HG03196 (cell line): ENCODE results near the gene TEAD1.

Experiments
- ATAC-seq: cut with Tn5 transposase; IDR thresholded peaks from one replicate; pipeline ENCODE4 v1.9.1; 2021; ENCODE audit not compliant: unreplicated experiment

The TEAD1 gene

GRCh38 chr11:12684816-12685215, 10.6 kb downstream of the TEAD1 start:
- ATAC-seq: no peak

DNA sequence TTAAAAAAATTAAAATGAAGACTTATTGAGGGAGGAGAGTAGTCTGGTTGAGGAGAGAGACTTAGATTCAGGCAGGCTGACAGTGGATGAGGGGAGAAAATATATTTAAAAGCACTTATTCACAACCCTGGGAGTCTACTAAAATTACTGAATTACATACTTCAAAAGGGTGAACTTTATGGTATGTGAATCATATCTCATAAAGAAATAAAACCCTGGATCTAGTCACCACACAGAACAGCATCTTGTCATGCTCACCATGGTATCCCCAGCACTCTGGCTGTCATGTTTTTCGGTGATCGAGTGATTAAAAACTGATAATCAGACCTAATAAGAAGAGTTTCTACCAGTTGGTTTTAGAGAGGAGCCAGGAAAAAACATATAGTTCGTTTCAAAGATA, 11.0 kb downstream of the TEAD1 start:
- ATAC-seq: no peak

- no peak for ATAC-seq
Measured at GRCh38 chr11:12686246-12687060, 12.2 kb downstream of the TEAD1 start.

GRCh38 chr11:12687216-12687623, 13.0 kb downstream of the TEAD1 start:
- no peak for ATAC-seq

DNA sequence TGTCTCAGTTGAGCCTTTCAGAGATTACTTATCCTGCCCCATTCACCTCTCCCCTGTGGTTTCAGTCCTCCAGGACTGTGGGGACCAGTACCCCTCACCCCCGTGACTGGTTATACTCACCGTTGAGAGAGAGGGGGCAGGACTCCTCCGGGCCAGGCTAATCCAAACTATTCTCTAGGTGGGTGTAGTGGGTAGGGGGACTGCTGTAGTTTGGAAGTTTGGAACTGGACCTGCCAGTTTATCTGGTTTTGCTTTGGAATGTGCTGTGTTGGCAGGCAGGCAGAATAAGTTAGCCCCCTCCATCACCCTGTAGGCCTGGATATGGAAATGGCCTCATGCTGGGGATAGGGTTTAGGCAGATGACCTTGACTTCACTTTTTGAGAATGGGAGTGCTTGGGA, 13.5 kb downstream of the TEAD1 start:
- ATAC-seq: no peak

DNA sequence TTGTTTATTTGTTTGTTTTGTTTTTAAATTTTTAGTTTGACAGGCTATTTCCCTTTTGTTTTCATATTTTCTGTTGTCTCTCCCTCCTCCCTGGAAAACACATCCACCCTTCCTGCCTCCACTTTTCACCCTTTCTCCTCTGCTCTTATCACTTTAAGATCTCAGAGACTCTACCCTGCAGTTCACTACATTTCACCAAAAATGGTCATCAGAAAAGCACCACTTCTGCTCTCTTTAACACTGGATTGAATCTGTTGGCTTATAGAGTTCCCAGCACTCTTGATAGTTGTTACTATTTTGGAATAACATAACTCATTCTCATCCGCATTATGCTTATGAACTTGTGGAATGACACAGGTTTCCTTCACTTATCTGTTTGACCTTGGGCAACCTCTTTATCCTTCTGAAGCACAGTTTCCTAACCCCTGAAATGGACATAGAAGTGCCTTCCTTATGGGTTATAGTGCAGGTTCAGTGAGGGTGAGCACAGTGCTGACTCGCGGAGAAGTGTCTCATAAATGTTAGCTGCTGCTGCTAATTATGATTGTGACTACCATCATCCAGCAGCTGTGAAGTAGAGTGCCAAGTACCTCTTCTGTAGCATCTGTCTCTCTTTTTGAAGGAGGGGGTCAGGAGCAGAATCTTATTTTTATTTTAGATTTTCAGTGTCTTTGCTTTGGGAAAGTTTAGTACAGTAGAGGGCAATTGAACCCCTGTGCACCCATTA, 15.0 kb downstream of the TEAD1 start:
- no peak for ATAC-seq

DNA sequence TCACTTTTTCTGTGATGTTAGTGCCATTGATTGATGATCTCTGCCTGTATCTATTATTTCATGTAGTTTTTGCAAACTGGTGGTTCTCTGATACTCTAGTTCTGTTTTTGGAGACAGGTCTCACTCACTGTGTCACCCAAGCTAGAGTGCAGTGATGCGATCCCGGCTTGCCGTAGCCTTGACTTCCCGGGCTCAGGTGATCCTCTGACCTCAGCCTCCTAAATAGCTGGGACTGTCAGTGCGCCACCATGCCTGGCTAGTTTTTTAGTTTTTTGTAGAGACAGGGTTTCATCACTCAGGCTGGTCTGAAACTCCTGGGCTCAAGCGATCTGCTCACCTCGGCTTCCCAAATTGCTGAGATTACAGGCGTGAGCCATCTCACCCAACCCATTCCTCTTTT, 16.4 kb downstream of the TEAD1 start:
- no peak for ATAC-seq

- ATAC-seq: no peak
Measured at GRCh38 chr11:12691473-12691872, 17.3 kb downstream of the TEAD1 start.

DNA sequence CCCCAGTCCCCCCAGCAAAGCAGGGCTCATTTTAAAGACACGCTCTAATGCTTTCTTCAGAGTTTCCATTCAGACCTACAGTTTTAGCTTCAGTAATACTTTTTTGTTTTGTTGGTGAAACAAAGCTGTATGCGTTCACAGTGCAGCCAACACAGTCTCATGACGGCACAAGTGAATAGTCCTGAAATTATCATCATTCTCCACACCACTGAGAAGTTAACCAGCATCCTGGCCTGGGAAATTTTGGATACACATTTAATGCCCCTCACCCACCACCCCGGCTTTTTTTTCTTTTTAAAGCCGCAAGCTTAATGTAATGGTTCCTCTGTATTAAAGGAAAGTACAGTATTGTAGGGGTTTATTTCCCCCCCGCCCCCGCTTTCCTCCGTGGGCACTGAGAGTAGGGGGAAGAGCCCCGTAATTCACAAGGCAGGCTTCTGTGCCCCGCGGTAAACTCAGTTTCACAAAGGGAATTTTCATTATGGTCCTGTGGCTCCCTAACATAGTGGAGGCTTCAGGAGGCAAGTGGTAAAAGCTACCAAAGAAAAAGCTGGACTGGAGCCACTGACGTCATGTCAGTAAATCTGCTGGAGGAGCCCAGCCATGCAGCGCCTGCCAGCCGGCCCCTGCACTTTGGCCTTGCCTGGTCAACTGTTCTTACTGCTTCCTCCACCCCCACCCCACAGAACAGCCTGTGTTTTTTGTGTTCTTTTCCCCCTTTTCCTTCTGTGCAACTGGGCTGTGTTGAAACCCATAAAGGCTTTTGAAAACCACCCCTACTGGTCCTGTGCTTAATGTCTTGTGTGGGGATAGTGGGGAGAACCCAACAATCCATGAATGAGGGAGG, 18.2 kb downstream of the TEAD1 start:
- no peak for ATAC-seq

GRCh38 chr11:12693094-12693478, 18.9 kb downstream of the TEAD1 start:
- ATAC-seq: no peak

DNA sequence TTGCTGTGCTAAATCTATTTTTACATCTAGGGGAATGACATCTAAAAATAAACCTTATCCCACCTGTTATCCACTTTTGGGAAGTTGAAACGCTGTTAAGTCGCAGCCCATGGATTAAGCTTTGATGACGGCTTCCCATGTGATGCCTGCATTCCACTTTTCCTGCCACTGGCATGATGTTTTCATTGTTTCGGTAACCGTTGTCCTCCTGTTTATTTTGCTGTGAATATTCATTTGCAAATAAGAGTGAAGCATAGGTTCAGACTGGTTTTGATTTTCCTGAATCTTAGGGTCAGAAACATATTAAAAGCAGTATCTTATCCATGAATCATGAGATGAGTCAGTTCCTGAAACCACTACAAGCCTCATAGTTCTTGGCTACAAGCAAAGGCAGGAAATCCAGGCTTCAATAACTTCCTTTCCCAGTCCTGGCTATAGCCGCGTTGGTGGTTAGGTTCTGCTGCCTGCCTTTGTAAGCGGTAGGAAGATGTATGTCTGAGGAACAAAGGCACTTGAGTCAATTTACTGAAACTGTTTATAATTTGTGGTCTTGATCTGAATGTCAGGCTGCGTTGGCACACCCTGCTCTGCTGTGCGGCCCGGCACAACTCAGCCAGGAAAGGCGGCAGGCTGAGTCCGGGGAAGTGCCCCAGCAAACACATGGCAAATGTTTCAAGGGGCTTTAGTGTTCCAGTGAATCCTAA, 19.4 kb downstream of the TEAD1 start:
- no peak for ATAC-seq

DNA sequence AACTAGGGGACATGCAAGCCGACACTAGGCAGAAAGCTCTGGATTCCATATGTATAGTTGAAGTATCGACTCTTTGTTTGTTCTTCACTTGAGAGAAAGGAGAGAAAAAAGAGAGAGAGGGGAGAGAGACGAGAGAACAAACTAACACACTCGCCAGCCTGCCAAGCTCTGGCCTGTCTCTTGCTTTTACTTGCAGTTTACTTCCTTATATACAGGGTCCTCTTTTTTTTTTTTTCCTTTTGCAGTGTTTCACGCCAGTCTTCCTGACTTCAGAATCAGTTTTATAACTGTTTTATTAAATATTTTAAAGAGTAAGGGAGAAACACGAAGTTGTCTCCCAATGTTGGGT, 19.9 kb downstream of the TEAD1 start:
- ATAC-seq: no peak

- ATAC-seq: no peak
Measured at GRCh38 chr11:12695221-12695794, 21.1 kb downstream of the TEAD1 start.

GRCh38 chr11:12695873-12696272, 21.7 kb downstream of the TEAD1 start:
- ATAC-seq: no peak

GRCh38 chr11:12696911-12697581, 22.8 kb downstream of the TEAD1 start:
- no peak for ATAC-seq

DNA sequence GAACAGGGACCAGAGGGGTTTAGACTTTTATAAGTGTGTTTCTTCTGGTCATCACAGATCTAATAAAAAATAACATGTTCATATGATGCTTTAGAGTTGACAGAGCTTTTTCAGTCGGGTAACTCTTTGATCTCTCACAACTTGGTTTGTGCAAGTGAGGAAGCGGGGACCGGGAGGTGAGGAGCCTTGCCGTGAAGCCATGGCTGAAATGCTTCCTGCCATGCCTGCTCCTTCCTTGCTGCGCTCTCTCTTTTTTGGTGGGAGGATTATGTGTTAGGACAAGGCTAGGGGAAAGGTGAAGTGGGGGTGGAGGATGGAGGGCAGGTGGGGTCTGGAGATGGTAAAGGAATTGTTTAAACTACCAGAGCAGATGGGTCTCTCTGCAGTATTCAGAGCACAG, 23.8 kb downstream of the TEAD1 start:
- no peak for ATAC-seq

- no peak for ATAC-seq
Measured at GRCh38 chr11:12701811-12702592, 27.8 kb downstream of the TEAD1 start.

DNA sequence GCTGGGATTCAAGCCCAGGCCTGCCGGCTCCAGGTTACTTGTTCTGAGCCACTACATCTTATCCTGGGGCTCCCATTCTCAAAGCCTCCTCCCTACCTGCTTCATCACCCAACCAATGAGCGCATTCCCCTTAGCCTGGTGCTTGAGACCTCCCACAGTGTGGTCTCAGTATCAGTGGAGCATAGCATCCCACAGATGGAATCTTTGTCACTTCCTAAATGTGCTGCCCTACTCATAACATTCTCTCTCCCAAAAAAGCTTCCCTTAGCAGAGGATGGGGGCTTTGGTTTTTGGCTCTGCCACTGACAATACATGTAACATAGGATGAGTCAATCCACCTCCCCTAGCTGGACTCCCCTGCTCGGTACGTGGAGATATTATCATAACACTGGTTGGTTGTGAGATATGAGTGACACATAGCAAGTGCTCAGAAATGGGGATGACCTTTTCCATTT, 28.8 kb downstream of the TEAD1 start:
- ATAC-seq: no peak

- ATAC-seq: no peak
Measured at GRCh38 chr11:12704049-12704448, 29.8 kb downstream of the TEAD1 start.
